Naive thymus-derived CD8-positive, alpha-beta T cell (primary cell): Measurements from ENCODE around the gene KIF1B. TPM values are rescaled to one million over a fixed set of nuclear protein-coding genes. Genes with fewer than 3 reads are reported as not detected.
"Not testable (repeated sequence)": the region's sequence is repeated elsewhere in the genome, so short reads cannot be mapped to it uniquely, and the experiment has no call there.

ENCODE experiments used
- ATAC-seq, 2 donors: fragments of 150-1000 bp; cut with Tn5 transposase in 1 of 2; sonication (Bioruptor Pico), chemical (Tn5 transposase) in 1 of 2; 1 replicate in 1 of 2; 2 replicates in 1 of 2; pipeline ENCODE4 v1.10.0; 2021; ENCODE audit warnings: mild to moderate bottlenecking in 2 of 2, moderate library complexity in 2 of 2
- POLR2A ChIA-PET: fragments of 350-600 bp; sonication (Branson Sonifier 250); formaldehyde crosslinking; loops from one replicate; lab custom pipeline; 2021; ENCODE audit warnings: antibody characterized with exemption; lab: Charles Lee
- DNase-seq, 10 donors: peaks; one replicate each; pipeline versions ENCODE4 v3.0.0 to v3.0.0-alpha.2; 2020 to 2022
- H3K27ac Mint-ChIP-seq, 10 donors: one replicate each; pipeline ENCODE4 v1.8.0; 2020 to 2022; ENCODE audit warnings: mild to moderate bottlenecking in 10 of 10, mixed read lengths in 10 of 10, moderate library complexity in 4 of 10, inconsistent platforms in 1 of 10
- H3K27me3 Mint-ChIP-seq, 5 donors: one replicate each; pipeline ENCODE4 v1.8.0; 2021 to 2022; ENCODE audit warnings: mixed read lengths in 5 of 5
- H3K36me3 Mint-ChIP-seq, 3 donors: one replicate each; pipeline ENCODE4 v1.8.0; 2020 to 2022; ENCODE audit warnings: mixed read lengths in 3 of 3, mild to moderate bottlenecking in 2 of 3, inconsistent platforms in 1 of 3
- H3K4me1 Mint-ChIP-seq, 4 donors: one replicate each; pipeline ENCODE4 v1.8.0; 2021 to 2022; ENCODE audit warnings: mixed read lengths in 4 of 4
- H3K4me3 Mint-ChIP-seq, 10 donors: one replicate each; pipeline ENCODE4 v1.8.0; 2020 to 2022; ENCODE audit warnings: mild to moderate bottlenecking in 10 of 10, mixed read lengths in 10 of 10, moderate library complexity in 6 of 10, inconsistent platforms in 1 of 10
- H3K9me3 Mint-ChIP-seq, 9 donors: one replicate each; pipeline ENCODE4 v1.8.0; 2020 to 2022; ENCODE audit warnings: mixed read lengths in 9 of 9, mild to moderate bottlenecking in 3 of 9, inconsistent platforms in 1 of 9, moderate library complexity in 1 of 9
- polyA plus RNA-seq, 3 donors: library from polyadenylated mRNA; unstranded; fragments of 300-500 nt; fragmentation: Illumina TruSeq; gene quantifications; one replicate each; pipeline ENCODE4 v1.2.3, GENCODE V29; 2021
- total RNA-seq, 8 experiments: library from RNA in 2 of 8; stranded (reverse) in 2 of 8; gene quantifications; one replicate each; pipeline ENCODE4 v1.2.3 and lab custom pipeline; 2021 to 2026

The KIF1B gene
- total and polyA plus RNA-seq, 5 experiments from 2014 or later = 0.70 to 11.4 (median 2.1) TPM

GRCh38 chr1:10389271-10389973 is 179.1 kb downstream of the KIF1B start:
- DNase-seq = no peak
- no peak for ATAC-seq
- no peak overlapping the region for H3K4me3 Mint-ChIP-seq
- peaks cover 0 to 2% (median 0%) of the 10 kb centered on the region in 9 donors for H3K9me3 Mint-ChIP-seq
- POLR2A ChIA-PET = no interaction called here
- no peak overlapping the region for H3K27ac Mint-ChIP-seq
- no peaks in the 10 kb centered on the region for H3K36me3 Mint-ChIP-seq
- no peaks in the 10 kb centered on the region for H3K27me3 Mint-ChIP-seq
- peaks cover 1 to 13% (median 9%) of the 10 kb centered on the region in 4 donors for H3K4me1 Mint-ChIP-seq

- POLR2A ChIA-PET = interaction anchor here (1.0 kb wide), 1 partner anchor 15 kb away, joined by 3 read pairs; no protein-coding TSS in a partner anchor
- H3K27ac Mint-ChIP-seq = peak overlapping the region in 2 of 10 donors; percentile 2 to 11
Observed at GRCh38 chr1:10396870-10397269, 186.5 kb downstream of the KIF1B start.

GRCh38 chr1:10398278-10398733 is 187.9 kb downstream of the KIF1B start:
- no peak for DNase-seq
- peaks cover 0 to 2% (median 0%) of the 10 kb centered on the region in 9 donors for H3K9me3 Mint-ChIP-seq
- ATAC-seq = peak; percentile 51 to 64
- peak overlapping the region; percentile 94 to 98 (median 95) for H3K4me3 Mint-ChIP-seq
- peaks cover 0 to 18% (median 0%) of the 10 kb centered on the region in 3 donors for H3K36me3 Mint-ChIP-seq
- no peaks in the 10 kb centered on the region for H3K27me3 Mint-ChIP-seq
- H3K27ac Mint-ChIP-seq = peak overlapping the region; percentile 72 to 94 (median 87)
- H3K4me1 Mint-ChIP-seq = peaks cover 10 to 26% (median 19%) of the 10 kb centered on the region in 4 donors
- POLR2A ChIA-PET = interaction anchor here (0.6 to 2.0 kb wide), 7 partner anchors 10 to 97 kb away, joined by 3 to 11 read pairs (median 3); partner anchors contain the start of genes CENPS, DFFA and PEX14

More at GRCh38 chr1:10396870-10397269, 186.5 kb downstream of the KIF1B start:
- peaks cover 0 to 7% (median 0%) of the 10 kb centered on the region in 3 donors for H3K36me3 Mint-ChIP-seq
- H3K4me1 Mint-ChIP-seq = peaks cover 10 to 26% (median 19%) of the 10 kb centered on the region in 4 donors
- ATAC-seq (no peak), DNase-seq (no peak)
- H3K27me3 Mint-ChIP-seq = no peaks in the 10 kb centered on the region
- H3K9me3 Mint-ChIP-seq = peaks cover 0 to 2% (median 0%) of the 10 kb centered on the region in 9 donors
- peak overlapping the region in 9 of 10 donors; percentile 13 to 67 (median 42) for H3K4me3 Mint-ChIP-seq

DNA sequence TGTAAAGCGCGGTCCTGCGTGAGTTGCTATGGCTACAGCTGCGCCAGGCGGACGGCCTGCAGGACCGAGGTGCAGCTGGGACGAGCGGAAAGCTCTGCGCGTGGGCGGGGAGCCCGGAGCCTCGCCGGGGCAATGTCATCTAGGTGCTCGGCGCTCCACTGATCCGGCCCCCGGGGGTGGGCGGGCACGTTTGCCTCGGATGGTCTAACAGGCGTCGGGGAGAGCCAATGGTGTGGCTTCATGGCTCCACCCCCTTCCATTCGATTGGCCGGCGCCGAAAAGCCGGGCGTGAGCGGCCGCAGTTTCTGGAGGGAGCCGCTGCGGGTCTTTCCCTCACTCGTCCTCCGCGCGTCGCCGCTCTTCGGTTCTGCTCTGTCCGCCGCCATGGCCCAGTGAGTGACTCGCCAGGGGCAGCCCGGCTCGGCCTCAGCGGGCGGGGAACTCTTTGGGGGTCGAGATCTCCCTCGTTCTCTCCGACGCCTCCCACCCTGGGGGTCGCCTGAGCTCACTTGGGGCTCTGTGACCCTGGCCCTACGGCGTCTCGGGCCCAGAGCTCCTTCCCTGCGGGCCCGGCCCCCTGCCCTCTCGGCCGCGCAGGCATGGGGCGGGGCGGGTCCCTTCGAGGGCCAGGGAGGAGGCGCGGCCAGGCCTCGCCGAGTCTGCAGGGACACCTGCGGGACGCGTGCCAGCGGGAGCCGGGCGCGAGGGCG is 188.5 kb downstream of the KIF1B start, which contains the start of gene PGD:
Gene PGD (plus strand): TSS at position 331 of the 710 bp plus-strand sequence. CDS start 54 bp downstream, at position 385.
- no peaks in the 10 kb centered on the region for H3K9me3 Mint-ChIP-seq
- no peaks in the 10 kb centered on the region for H3K27me3 Mint-ChIP-seq
- H3K4me3 Mint-ChIP-seq = peak within 1 kb of the TSS; percentile 94 to 98 (median 95)
- ATAC-seq (peak; percentile 93 to 98), DNase-seq (peak; percentile 91 to 98 (median 94))
- peaks cover 10 to 26% (median 19%) of the 10 kb centered on the region in 4 donors for H3K4me1 Mint-ChIP-seq
- H3K36me3 Mint-ChIP-seq = peaks cover 0 to 24% (median 4%) of the 10 kb centered on the region in 3 donors
- peak within 1 kb of the TSS; percentile 72 to 94 (median 87) for H3K27ac Mint-ChIP-seq
- POLR2A ChIA-PET = interaction anchor here (0.6 to 2.0 kb wide), 8 partner anchors 11 to 189 kb away, joined by 3 to 11 read pairs (median 4); partner anchors contain the start of genes CENPS, DFFA, KIF1B and PEX14

DNA sequence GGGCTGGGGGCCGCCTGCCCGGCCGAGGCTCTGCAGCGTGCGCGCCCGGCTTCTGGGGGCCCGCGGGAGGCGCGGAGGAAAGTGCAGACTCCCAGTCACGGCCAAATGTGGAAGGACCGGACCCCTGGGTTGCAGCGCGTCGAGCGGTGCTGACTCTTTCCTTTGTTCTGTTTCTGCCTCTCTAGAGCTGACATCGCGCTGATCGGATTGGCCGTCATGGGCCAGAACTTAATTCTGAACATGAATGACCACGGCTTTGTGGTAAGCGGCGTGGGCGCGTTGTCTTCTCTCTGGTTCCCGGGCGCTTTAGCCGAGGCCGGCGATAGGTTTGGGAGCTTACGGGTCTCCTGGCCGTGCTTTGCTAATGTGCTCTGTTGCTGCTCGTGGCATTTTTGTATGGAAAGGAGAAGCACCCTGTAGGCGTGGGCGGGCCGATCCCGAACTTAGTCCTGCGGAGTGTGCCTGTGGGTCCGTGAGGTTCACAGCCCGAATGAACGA is 189.1 kb downstream of the KIF1B start:
- Mint-ChIP-seq H3K27ac (peak overlapping the region in 9 of 10 donors; percentile 47 to 87 (median 82)), H3K36me3 (peaks cover 0 to 30% (median 5%) of the 10 kb centered on the region in 3 donors), H3K4me1 (peaks cover 10 to 26% (median 19%) of the 10 kb centered on the region in 4 donors), H3K9me3 (no peaks in the 10 kb centered on the region), H3K27me3 (no peaks in the 10 kb centered on the region), H3K4me3 (peak overlapping the region; percentile 85 to 94 (median 91))
- DNase-seq = peak in 1 of 10 donors; percentile 40
- POLR2A ChIA-PET = interaction anchor here (1.2 to 2.0 kb wide), 5 partner anchors 12 to 189 kb away, joined by 3 to 11 read pairs (median 5); partner anchors contain the start of genes CENPS, DFFA and KIF1B
- no peak for ATAC-seq

DNA sequence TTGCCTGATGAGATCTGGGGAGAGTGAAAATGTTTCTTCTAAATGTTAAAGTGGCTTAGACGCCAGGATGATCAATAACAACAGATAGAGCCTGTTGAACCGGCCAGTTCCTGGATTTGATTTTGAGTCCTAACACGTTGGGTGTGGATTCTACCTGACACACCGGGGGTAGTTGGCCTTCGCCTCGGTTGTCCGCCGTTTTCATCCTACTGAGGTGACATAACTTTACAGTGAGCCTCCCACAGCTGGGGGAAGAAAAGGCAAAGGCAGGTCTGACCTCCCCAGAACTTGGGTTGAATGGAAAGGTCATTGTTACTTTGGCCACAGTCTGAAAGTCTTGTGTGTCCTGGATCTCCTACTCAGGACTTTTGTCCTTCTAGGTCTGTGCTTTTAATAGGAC is 189.6 kb downstream of the KIF1B start:
- Mint-ChIP-seq H3K36me3 (peaks cover 0 to 34% (median 5%) of the 10 kb centered on the region in 3 donors), H3K27ac (peak overlapping the region in 8 of 10 donors; percentile 47 to 87 (median 82))

GRCh38 chr1:10401281-10401680 is 190.9 kb downstream of the KIF1B start:
- H3K36me3 Mint-ChIP-seq = peaks cover 0 to 44% (median 5%) of the 10 kb centered on the region in 3 donors
- POLR2A ChIA-PET = no interaction called here
- H3K27me3 Mint-ChIP-seq = no peaks in the 10 kb centered on the region
- H3K4me3 Mint-ChIP-seq = no peak overlapping the region
- no peak for ATAC-seq
- no peaks in the 10 kb centered on the region for H3K9me3 Mint-ChIP-seq
- DNase-seq = no peak
- H3K27ac Mint-ChIP-seq = no peak overlapping the region
- H3K4me1 Mint-ChIP-seq = peaks cover 10 to 26% (median 19%) of the 10 kb centered on the region in 4 donors

More for the DNA sequence above, 189.6 kb downstream of the KIF1B start:
- Mint-ChIP-seq H3K4me3 (peak overlapping the region; percentile 85 to 94 (median 91)), H3K4me1 (peaks cover 10 to 26% (median 19%) of the 10 kb centered on the region in 4 donors), H3K27me3 (no peaks in the 10 kb centered on the region), H3K9me3 (no peaks in the 10 kb centered on the region)
- DNase-seq = no peak
- no peak for ATAC-seq
- POLR2A ChIA-PET = interaction anchor here (1.8 to 2.0 kb wide), 2 partner anchors 31 to 190 kb away, joined by 7 to 11 read pairs; partner anchors contain the start of genes CENPS and KIF1B

DNA sequence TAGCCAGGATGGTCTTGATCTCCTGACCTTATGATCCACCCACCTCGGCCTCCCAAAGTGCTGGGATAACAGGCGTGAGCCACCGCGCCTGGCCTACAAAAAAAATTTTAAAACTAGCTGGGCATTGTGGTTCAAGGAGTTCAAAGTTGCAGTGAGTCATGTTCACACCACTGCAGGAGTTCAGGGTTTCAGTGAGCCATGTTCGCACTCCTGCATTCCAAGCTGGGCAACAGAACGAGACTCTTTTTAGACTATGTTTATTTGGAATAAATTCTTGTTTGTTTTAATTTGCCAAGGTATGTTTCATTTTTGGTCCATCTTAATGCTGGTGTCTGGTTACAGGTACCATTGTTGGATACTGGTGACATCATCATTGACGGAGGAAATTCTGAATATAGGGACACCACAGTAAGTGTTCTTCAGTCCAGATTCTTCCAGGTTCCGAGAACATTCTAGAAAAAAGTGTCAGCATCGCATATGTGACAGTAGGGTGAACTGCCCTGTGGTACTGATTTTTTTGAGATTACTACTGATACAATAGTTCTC is 192.4 kb downstream of the KIF1B start:
- peaks cover 0 to 59% (median 8%) of the 10 kb centered on the region in 3 donors for H3K36me3 Mint-ChIP-seq
- POLR2A ChIA-PET = no interaction called here

GRCh38 chr1:10407201-10407600 is 196.8 kb downstream of the KIF1B start:
- Mint-ChIP-seq H3K4me3 (no peak overlapping the region), H3K4me1 (peaks cover 0 to 2% (median 0%) of the 10 kb centered on the region in 4 donors), H3K27me3 (no peaks in the 10 kb centered on the region), H3K9me3 (no peaks in the 10 kb centered on the region), H3K27ac (no peak overlapping the region), H3K36me3 (peaks cover 0 to 89% (median 30%) of the 10 kb centered on the region in 3 donors)
- POLR2A ChIA-PET = no interaction called here
- ATAC-seq (no peak), DNase-seq (no peak)

More for the DNA sequence above, 192.4 kb downstream of the KIF1B start:
- no peak overlapping the region for H3K4me3 Mint-ChIP-seq
- H3K9me3 Mint-ChIP-seq = no peaks in the 10 kb centered on the region
- no peaks in the 10 kb centered on the region for H3K27me3 Mint-ChIP-seq
- H3K27ac Mint-ChIP-seq = no peak overlapping the region
- peaks cover 10 to 23% (median 16%) of the 10 kb centered on the region in 4 donors for H3K4me1 Mint-ChIP-seq
- ATAC-seq (no peak), DNase-seq (no peak)

GRCh38 chr1:10415211-10415930 is 205.0 kb downstream of the KIF1B start:
- POLR2A ChIA-PET = no interaction called here
- peak overlapping the region in 8 of 10 donors; percentile 20 to 84 (median 70) for H3K27ac Mint-ChIP-seq
- no peak overlapping the region for H3K4me3 Mint-ChIP-seq
- DNase-seq (no peak), ATAC-seq (peak in 1 of 2 donors; percentile 43)
- H3K4me1 Mint-ChIP-seq = peaks cover 0 to 10% (median 4%) of the 10 kb centered on the region in 4 donors
- peaks cover 0 to 91% (median 35%) of the 10 kb centered on the region in 3 donors for H3K36me3 Mint-ChIP-seq
- no peaks in the 10 kb centered on the region for H3K27me3 Mint-ChIP-seq
- H3K9me3 Mint-ChIP-seq = no peaks in the 10 kb centered on the region

DNA sequence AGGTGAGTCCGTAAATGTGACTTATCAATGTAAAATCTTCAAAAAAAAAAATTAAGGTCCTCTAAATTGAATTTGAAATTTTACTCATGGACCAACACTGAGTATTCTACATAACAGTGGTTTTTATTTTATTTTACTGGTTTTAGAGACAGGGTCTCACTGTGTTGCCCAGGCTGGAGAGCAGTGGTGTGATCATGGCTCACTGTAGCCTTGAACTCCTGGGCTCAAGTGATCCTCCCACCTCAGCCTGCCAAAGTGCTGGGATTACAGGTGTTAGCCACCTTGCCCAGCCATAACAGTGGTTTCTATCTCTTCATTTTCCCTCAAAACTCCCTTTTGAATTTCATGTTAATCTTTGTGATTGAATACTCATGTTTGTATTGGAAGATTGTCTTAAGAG is 205.6 kb downstream of the KIF1B start:
- H3K9me3 Mint-ChIP-seq, DNase-seq, H3K27me3 Mint-ChIP-seq, POLR2A ChIA-PET, ATAC-seq, H3K4me3 Mint-ChIP-seq: not testable (repeated sequence)
- H3K4me1 Mint-ChIP-seq = peaks cover 0 to 10% (median 4%) of the 10 kb centered on the region in 4 donors
- H3K36me3 Mint-ChIP-seq = peaks cover 0 to 90% (median 33%) of the 10 kb centered on the region in 3 donors
- peak overlapping the region in 2 of 10 donors; percentile 11 to 57 for H3K27ac Mint-ChIP-seq
